ENCODE data around the gene CORT. TPM values are rescaled to one million over a fixed set of nuclear protein-coding genes. Genes with fewer than 3 reads are reported as not detected.
A peak's percentile ranks its signal among the peaks of the same experiment; 100 is the strongest.
"Not testable (repeated sequence)": the region's sequence is repeated elsewhere in the genome, so short reads cannot be mapped to it uniquely, and the experiment has no call there.

The CORT gene
- total RNA-seq, 1 donor, result 0.36 TPM

GRCh38 chr1:10471411-10472219 lies 21.8 kb downstream of the CORT start:
- no peaks in the 10 kb centered on the region for H4K20me1 ChIP-seq (ENCODE audit: insufficient read depth, low read length)
- TF ChIP-seq CTCF (IDR thresholded peaks at IDR 0.05; ENCODE audit: extremely low read depth, low read depth, low read length), result no peak
- peaks cover 10% of the 10 kb centered on the region for H3K4me1 ChIP-seq (ENCODE audit: insufficient read depth, low read length)
- peak overlapping the region; percentile 80 for H2AFZ ChIP-seq (ENCODE audit: low read length)
- peaks cover 16% of the 10 kb centered on the region for H3K36me3 ChIP-seq (ENCODE audit: insufficient read depth, low read length)
- H3K27me3 ChIP-seq (ENCODE audit: insufficient read depth, low read length), result no peaks in the 10 kb centered on the region
- H3K9me3 ChIP-seq (ENCODE audit: low read depth, low read length), result no peaks in the 10 kb centered on the region
- peak overlapping the region; percentile 73 for H3K4me2 ChIP-seq (ENCODE audit: insufficient read depth, low read length)
- peak; percentile 75 for DNase-seq (ENCODE audit: insufficient read length, low spot score, missing footprints)
- H3K27ac ChIP-seq (ENCODE audit: low read depth, low read length), result peak overlapping the region; percentile 27
- peaks cover 31% of the 10 kb centered on the region for H3K79me2 ChIP-seq (ENCODE audit: insufficient read depth, low read length)
- H3K4me3 ChIP-seq (ENCODE audit: insufficient read depth, low read length), result peak overlapping the region; percentile 78

DNA sequence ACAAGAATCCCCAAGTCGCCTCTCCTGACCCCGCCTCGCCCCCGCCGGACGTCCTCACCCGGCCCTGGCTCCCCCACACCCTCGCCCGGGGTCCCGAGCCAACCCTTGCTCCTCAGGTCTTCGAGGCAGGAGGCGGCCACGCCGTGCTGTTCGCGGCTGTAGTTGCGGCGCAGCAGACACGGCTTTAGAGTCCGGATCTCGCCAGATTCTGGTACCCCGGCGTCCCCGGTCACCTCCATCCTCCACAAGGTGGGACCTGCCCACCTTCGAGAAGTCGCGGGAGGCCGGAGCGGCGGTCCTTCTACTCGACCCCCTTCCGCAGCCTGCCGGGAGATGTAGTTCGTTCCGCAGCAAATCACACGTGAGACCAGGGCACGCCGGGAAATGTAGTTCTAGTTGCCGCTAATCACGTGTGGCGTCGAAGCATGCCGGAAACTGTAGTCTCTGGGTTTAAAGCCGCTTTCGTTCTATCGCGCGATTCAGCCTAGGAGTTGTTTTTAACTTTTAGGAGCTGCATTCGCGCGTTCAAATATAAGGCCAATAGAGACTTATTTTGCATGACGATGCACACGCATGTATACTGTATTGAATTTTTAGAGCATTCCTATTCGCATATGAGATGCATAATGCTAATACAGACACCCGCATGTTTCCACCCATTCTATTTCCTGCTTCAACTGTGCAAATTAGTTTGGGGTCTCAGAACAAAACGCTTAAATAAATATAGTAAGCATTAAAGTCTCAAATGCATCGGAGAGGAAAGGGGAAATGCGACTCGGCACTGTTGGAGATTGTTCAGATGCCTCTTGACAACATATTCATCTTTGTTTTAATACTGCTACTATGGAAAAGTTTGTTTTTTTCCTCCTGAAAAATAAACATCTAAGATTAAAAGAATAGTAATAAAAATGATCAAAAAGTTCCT lies 22.7 kb downstream of the CORT start, which contains the start of gene DFFA:
DFFA (minus strand) TSS at position 310 of the 925 bp plus-strand sequence; CDS start at position 239, 71 bp downstream.
- H3K4me3 ChIP-seq (ENCODE audit: insufficient read depth, low read length), result peak within 1 kb of the TSS; percentile 78
- peak within 1 kb of the TSS; percentile 73 for H3K4me2 ChIP-seq (ENCODE audit: insufficient read depth, low read length)
- no peaks in the 10 kb centered on the region for H3K9me3 ChIP-seq (ENCODE audit: low read depth, low read length)
- peaks cover 38% of the 10 kb centered on the region for H3K79me2 ChIP-seq (ENCODE audit: insufficient read depth, low read length)
- H3K27me3 ChIP-seq (ENCODE audit: insufficient read depth, low read length), result no peaks in the 10 kb centered on the region
- peak within 1 kb of the TSS; percentile 27 for H3K27ac ChIP-seq (ENCODE audit: low read depth, low read length)
- DNase-seq (ENCODE audit: insufficient read length, low spot score, missing footprints), result peak; percentile 98
- peaks cover 10% of the 10 kb centered on the region for H3K4me1 ChIP-seq (ENCODE audit: insufficient read depth, low read length)
- H3K36me3 ChIP-seq (ENCODE audit: insufficient read depth, low read length), result peaks cover 16% of the 10 kb centered on the region
- TF ChIP-seq CTCF (IDR thresholded peaks at IDR 0.05; ENCODE audit: extremely low read depth, low read depth, low read length), result no peak
- H2AFZ ChIP-seq (ENCODE audit: low read length), result peak within 1 kb of the TSS; percentile 80
- peaks cover 2% of the 10 kb centered on the region for H4K20me1 ChIP-seq (ENCODE audit: insufficient read depth, low read length)

DNA sequence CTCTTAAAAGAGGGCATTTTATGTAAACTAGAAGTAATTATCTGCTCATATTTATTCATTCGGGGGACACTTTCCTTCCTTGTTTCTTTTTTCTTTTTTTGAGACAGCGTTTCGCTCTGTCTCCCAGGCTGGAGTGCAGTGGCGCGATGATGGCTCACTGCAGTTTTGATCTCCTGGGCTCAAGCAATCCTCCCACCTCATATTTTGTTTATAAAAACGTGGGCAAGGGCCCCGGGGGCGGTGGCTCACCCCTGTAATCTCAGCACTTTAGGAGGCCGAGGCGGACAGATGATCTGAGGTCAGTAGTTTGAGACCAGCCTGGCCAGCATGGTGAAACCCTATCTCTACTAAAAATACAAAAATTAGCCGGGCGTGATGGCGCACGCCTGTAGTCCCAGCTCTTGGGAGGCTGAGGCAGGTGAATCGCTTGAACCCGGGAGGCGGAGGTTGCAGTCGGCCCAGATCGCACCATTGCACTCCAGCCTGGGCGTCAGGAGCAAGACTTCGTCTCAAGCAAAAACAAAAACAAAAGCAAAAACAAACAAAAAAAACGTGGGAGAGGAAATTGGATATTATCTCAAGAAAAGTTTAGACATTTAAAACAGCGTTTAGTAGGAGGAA lies 23.4 kb downstream of the CORT start:
- Histone ChIP-seq H3K36me3 (ENCODE audit: insufficient read depth, low read length) (peaks cover 10% of the 10 kb centered on the region), H3K27ac (ENCODE audit: low read depth, low read length) (no peak overlapping the region), H3K4me3 (ENCODE audit: insufficient read depth, low read length) (peak overlapping the region; percentile 78), H3K27me3 (ENCODE audit: insufficient read depth, low read length) (no peaks in the 10 kb centered on the region), H3K4me2 (ENCODE audit: insufficient read depth, low read length) (peak overlapping the region; percentile 73), H4K20me1 (ENCODE audit: insufficient read depth, low read length) (peaks cover 3% of the 10 kb centered on the region), H3K4me1 (ENCODE audit: insufficient read depth, low read length) (peaks cover 10% of the 10 kb centered on the region), H2AFZ (ENCODE audit: low read length) (peak overlapping the region; percentile 80), H3K9me3 (ENCODE audit: low read depth, low read length) (no peaks in the 10 kb centered on the region), H3K79me2 (ENCODE audit: insufficient read depth, low read length) (peaks cover 44% of the 10 kb centered on the region)
- no peak for DNase-seq (ENCODE audit: insufficient read length, low spot score, missing footprints)
- no peak for TF ChIP-seq CTCF (IDR thresholded peaks at IDR 0.05; ENCODE audit: extremely low read depth, low read depth, low read length)

- peaks cover 53% of the 10 kb centered on the region for H3K79me2 ChIP-seq (ENCODE audit: insufficient read depth, low read length)
- H3K36me3 ChIP-seq (ENCODE audit: insufficient read depth, low read length); H3K4me1 ChIP-seq (ENCODE audit: insufficient read depth, low read length); H3K27ac ChIP-seq (ENCODE audit: low read depth, low read length); DNase-seq (ENCODE audit: insufficient read length, low spot score, missing footprints); H3K27me3 ChIP-seq (ENCODE audit: insufficient read depth, low read length); H4K20me1 ChIP-seq (ENCODE audit: insufficient read depth, low read length); H3K9me3 ChIP-seq (ENCODE audit: low read depth, low read length): not testable (repeated sequence)
- peak overlapping the region; percentile 76 for H3K4me2 ChIP-seq (ENCODE audit: insufficient read depth, low read length)
- H3K4me3 ChIP-seq (ENCODE audit: insufficient read depth, low read length), result peak overlapping the region; percentile 94
- H2AFZ ChIP-seq (ENCODE audit: low read length), result peak overlapping the region; percentile 78
Measured at GRCh38 chr1:10474309-10474612, 24.4 kb downstream of the CORT start.

Measured in osteoblast (primary cell).